ENCODE measurements around the gene CKMT1A.
A peak's percentile ranks its signal among the peaks of the same experiment; 100 is the strongest.

- peak; percentile 98 for TF ChIP-seq POLR2A (IDR thresholded peaks at IDR 0.05)
- TF ChIP-seq CTCF (IDR thresholded peaks at IDR 0.05) = peak in 2 of 4 experiments; percentile 19 to 43
- TF ChIP-seq POLR2AphosphoS5 (IDR thresholded peaks at IDR 0.05) = peak; percentile 87
Measured at GRCh38 chr15:43746245-43746902, 52.7 kb downstream of the CKMT1A start, which contains the start of gene PDIA3.

Measured in prostate gland (tissue), 2 donors.